Body of pancreas (tissue), 4 donors: ENCODE results near the gene CYP4F12. TPM values are rescaled to one million over a fixed set of nuclear protein-coding genes. Genes with fewer than 3 reads are reported as not detected.

Experiments used
- ATAC-seq: fragments of 150-250 bp; one replicate; pipeline ENCODE4 v1.9.1; 2016
- DNase-seq, 4 donors: peaks; one replicate each; pipeline ENCODE4 v3.0.0-alpha.2; 2019
- H3K27ac ChIP-seq, 4 donors: fragments of 200-600 bp; sonication (generic); 1 replicate in 3 of 4; 2 replicates in 1 of 4; pipeline versions ENCODE4 v1.5.1 to v1.6.1; 2016 to 2019; ENCODE audit warnings: mild to moderate bottlenecking in 1 of 4, mixed read lengths in 1 of 4, moderate library complexity in 1 of 4
- H3K27me3 ChIP-seq, 2 donors: fragments of 200-600 bp; sonication (generic); one replicate each; pipeline ENCODE4 v1.6.0; 2016; ENCODE audit warnings: mild to moderate bottlenecking in 1 of 2
- H3K36me3 ChIP-seq, 2 donors: fragments of 200-600 bp; sonication (generic); replicated peaks in 1 of 2; 2 replicates each; pipeline ENCODE4 v1.5.1; 2016; ENCODE audit warnings: low read depth in 2 of 2; ENCODE audit not compliant: insufficient read depth in 1 of 2
- H3K4me1 ChIP-seq: fragments of 200-600 bp; sonication (generic); one replicate; pipeline ENCODE4 v1.6.0; 2016
- H3K4me3 ChIP-seq, 2 donors: fragments of 200-600 bp; sonication (generic); 1 replicate in 1 of 2; 2 replicates in 1 of 2; pipeline ENCODE4 v1.5.1; 2016 to 2019
- H3K9me3 ChIP-seq, 3 donors: fragments of 200-600 bp; sonication (generic); 1 replicate in 2 of 3; 2 replicates in 1 of 3; pipeline ENCODE4 v1.5.1; 2016
- CTCF ChIP-seq, 7 experiments: fragments of 450-650 bp in 4 of 7; fragments of 200-600 bp in 3 of 7; sonication (generic) in 3 of 7; IDR thresholded peaks; one replicate each; pipeline ENCODE4 v1.5.1; 2016 to 2019; ENCODE audit warnings: antibody characterized with exemption in 7 of 7
- POLR2A ChIP-seq, 3 donors: fragments of 450-650 bp; IDR thresholded peaks; one replicate each; pipeline ENCODE4 v1.6.1; 2016; ENCODE audit warnings: antibody characterized with exemption in 3 of 3, mild to moderate bottlenecking in 2 of 3
- WGBS, 2 donors: methylation state at CpG; one replicate each; pipeline ENCODE4 v1.1.5; 2017; 5-methylcytosine and 5-hydroxymethylcytosine counted together
- intact Hi-C: fragments of 100-400 bp; cut with DNase I; formaldehyde crosslinking; loops from one replicate; pipeline ENCODE4 v1.15.1; 2023
- total RNA-seq, 2 donors: library from RNA; depleted of rRNA; stranded (reverse); fragments of >200 nt; gene quantifications; one replicate each; pipeline ENCODE4 v1.1.0, GENCODE V29; 2016

Gene CYP4F12
- total RNA-seq, 2 donors from 2014 or later, result 15.8 TPM; not detected in 1

- H3K36me3 ChIP-seq, result no peaks in the 10 kb centered on the region
- no peaks in the 10 kb centered on the region for H3K27me3 ChIP-seq
- H3K4me3 ChIP-seq, result no peak overlapping the region
- TF ChIP-seq POLR2A (IDR thresholded peaks at IDR 0.05) (no peak), CTCF (IDR thresholded peaks at IDR 0.05) (no peak)
- intact Hi-C loops, result no loop called here
- DNase-seq, result peak in 1 of 4 donors; percentile 7
- WGBS, 2 donors, result 65 to 76% methylated on average over 5 of the region's 5 CpGs
- H3K9me3 ChIP-seq, result no peaks in the 10 kb centered on the region
- H3K27ac ChIP-seq, result no peak overlapping the region
- no peaks in the 10 kb centered on the region for H3K4me1 ChIP-seq
- ATAC-seq, result no peak
These were observed 30.9 kb upstream of the CYP4F12 start for GRCh38 chr19:15641901-15642491.

- Histone ChIP-seq H3K4me1 (no peaks in the 10 kb centered on the region), H3K27me3 (no peaks in the 10 kb centered on the region), H3K9me3 (no peaks in the 10 kb centered on the region), H3K36me3 (no peaks in the 10 kb centered on the region), H3K4me3 (no peak overlapping the region), H3K27ac (no peak overlapping the region)
- no peak for ATAC-seq
- intact Hi-C loops, result no loop called here
- no peak for TF ChIP-seq CTCF (IDR thresholded peaks at IDR 0.05)
- TF ChIP-seq POLR2A (IDR thresholded peaks at IDR 0.05), result no peak
- no peak for DNase-seq
These were observed 30.1 kb upstream of the CYP4F12 start for GRCh38 chr19:15642807-15643206.

DNA sequence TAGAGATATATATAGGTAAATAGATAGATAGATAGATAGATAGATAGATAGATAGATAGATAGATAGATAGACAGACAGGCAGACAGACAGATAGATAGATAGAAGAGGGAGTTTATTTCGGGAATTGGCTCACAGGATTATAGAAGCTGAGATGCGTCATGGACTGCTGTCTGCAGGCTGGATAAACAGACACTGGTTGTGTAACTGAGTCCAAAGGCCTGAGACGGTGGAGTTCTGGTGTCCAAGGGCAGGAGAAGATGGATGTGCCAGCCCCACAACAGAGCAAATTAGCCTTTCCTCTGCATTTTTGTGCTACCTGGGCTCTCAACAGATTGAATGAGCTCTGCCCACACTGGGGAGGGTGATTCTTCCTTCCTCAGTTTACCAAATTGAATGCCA, 29.5 kb upstream of the CYP4F12 start:
- Histone ChIP-seq H3K36me3 (no peaks in the 10 kb centered on the region), H3K9me3 (no peaks in the 10 kb centered on the region), H3K4me3 (no peak overlapping the region), H3K27ac (no peak overlapping the region), H3K27me3 (no peaks in the 10 kb centered on the region), H3K4me1 (no peaks in the 10 kb centered on the region)
- intact Hi-C loops, result no loop called here
- DNase-seq (no peak), ATAC-seq (no peak)
- 78 to 81% methylated on average over 3 of the region's 3 CpGs for WGBS, 2 donors
- TF ChIP-seq CTCF (IDR thresholded peaks at IDR 0.05) (no peak), POLR2A (IDR thresholded peaks at IDR 0.05) (no peak)

GRCh38 chr19:15644066-15644741, 28.7 kb upstream of the CYP4F12 start:
- TF ChIP-seq POLR2A (IDR thresholded peaks at IDR 0.05) (no peak), CTCF (IDR thresholded peaks at IDR 0.05) (no peak)
- H3K4me1 ChIP-seq, result no peaks in the 10 kb centered on the region
- H3K36me3 ChIP-seq, result no peaks in the 10 kb centered on the region
- ATAC-seq (no peak), DNase-seq (no peak)
- intact Hi-C loops, result no loop called here
- no peaks in the 10 kb centered on the region for H3K27me3 ChIP-seq
- H3K9me3 ChIP-seq, result no peaks in the 10 kb centered on the region
- H3K4me3 ChIP-seq, result no peak overlapping the region
- H3K27ac ChIP-seq, result no peak overlapping the region
- 60 to 81% methylated on average over 3 of the region's 3 CpGs for WGBS, 2 donors

DNA sequence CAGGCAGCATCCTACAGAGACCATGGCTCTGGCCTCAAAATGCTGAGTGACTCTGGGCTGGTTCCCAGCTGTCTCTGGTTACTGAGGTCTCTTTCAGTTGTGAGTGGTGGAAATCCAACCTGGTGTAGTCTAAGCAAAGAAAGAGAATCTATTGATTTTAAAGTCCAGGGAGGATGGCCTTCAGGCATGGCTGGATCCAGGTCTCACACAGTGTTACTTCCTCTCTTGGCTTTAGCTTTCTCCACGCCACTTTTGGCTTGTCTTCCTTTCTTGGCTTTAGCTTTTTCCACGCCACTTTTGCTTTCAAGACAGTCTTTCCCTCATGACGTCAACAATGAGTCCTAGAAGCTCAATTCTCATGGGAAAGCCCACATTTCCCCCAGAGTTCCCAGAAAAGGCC, 28.1 kb upstream of the CYP4F12 start:
- H3K9me3 ChIP-seq, result no peaks in the 10 kb centered on the region
- H3K27ac ChIP-seq, result no peak overlapping the region
- H3K36me3 ChIP-seq, result no peaks in the 10 kb centered on the region
- no peaks in the 10 kb centered on the region for H3K4me1 ChIP-seq
- no peak overlapping the region for H3K4me3 ChIP-seq
- ATAC-seq (no peak), DNase-seq (no peak)
- 77 to 79% methylated on average over 3 of the region's 3 CpGs for WGBS, 2 donors
- no peak for TF ChIP-seq CTCF (IDR thresholded peaks at IDR 0.05)
- TF ChIP-seq POLR2A (IDR thresholded peaks at IDR 0.05), result no peak
- intact Hi-C loops, result no loop called here
- no peaks in the 10 kb centered on the region for H3K27me3 ChIP-seq
